Measurements from ENCODE around the gene ANK3.

DNA sequence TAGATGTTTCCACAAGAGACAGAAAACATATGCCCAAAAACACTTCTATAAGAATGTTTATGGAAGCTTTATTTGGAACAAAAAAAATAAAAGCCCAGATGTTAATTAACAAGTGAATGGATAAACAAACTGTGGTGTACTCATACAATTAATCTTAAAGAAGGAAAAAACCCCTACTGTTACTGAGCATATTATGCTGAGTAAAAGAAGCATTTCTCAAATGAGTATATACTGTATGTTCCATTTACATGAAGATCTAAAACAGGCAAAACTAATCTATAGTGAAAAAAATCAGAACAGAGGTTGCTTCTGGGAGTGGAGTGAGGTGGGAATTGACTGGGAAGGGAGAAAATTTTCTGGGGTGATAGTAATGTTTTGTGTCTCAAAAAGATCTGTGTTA is 15.5 kb upstream of the ANK3 start:
- TF ChIP-seq POLR2AphosphoS5 (IDR thresholded peaks at IDR 0.05; ENCODE audit: low read depth, low read length), result no peak
- TF ChIP-seq TAF1 (IDR thresholded peaks at IDR 0.05; ENCODE audit: borderline replicate concordance, insufficient read depth, low read length), result no peak
- TF ChIP-seq, protein P1, sequence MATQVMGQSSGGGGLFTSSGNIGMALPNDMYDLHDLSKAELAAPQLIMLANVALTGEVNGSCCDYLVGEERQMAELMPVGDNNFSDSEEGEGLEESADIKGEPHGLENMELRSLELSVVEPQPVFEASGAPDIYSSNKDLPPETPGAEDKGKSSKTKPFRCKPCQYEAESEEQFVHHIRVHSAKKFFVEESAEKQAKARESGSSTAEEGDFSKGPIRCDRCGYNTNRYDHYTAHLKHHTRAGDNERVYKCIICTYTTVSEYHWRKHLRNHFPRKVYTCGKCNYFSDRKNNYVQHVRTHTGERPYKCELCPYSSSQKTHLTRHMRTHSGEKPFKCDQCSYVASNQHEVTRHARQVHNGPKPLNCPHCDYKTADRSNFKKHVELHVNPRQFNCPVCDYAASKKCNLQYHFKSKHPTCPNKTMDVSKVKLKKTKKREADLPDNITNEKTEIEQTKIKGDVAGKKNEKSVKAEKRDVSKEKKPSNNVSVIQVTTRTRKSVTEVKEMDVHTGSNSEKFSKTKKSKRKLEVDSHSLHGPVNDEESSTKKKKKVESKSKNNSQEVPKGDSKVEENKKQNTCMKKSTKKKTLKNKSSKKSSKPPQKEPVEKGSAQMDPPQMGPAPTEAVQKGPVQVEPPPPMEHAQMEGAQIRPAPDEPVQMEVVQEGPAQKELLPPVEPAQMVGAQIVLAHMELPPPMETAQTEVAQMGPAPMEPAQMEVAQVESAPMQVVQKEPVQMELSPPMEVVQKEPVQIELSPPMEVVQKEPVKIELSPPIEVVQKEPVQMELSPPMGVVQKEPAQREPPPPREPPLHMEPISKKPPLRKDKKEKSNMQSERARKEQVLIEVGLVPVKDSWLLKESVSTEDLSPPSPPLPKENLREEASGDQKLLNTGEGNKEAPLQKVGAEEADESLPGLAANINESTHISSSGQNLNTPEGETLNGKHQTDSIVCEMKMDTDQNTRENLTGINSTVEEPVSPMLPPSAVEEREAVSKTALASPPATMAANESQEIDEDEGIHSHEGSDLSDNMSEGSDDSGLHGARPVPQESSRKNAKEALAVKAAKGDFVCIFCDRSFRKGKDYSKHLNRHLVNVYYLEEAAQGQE (IDR thresholded peaks at IDR 0.05; ENCODE audit: insufficient read depth in 1 of 2, low read depth in 2 of 2, low read length in 2 of 2), result no peak
